CD4-positive, alpha-beta T cell treated with Interleukin-15 for 1 hour (primary cell): ENCODE results near the gene SLC16A12.

ENCODE experiments used
- DNase-seq: peaks from one replicate; pipeline ENCODE4 v3.0.0-alpha.2; 2020

Gene SLC16A12

DNA sequence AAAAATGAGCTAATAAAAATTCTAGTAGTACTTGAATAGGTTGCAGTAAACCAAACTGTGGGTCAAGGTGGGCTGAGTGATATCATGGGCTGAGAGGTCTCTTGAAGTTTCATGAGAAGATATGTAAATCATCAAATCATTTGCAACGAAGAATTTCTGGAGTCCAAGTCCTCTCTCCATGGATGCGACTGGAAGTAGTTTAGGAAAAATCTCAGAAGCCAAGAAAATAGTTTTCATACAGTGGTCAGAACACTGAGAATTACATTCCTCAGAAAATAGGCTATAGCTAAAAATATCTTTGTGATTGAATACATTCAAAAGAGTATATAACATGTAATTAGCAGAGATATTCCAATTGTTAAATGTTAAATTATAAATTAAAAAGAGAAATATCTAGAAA is 146.6 kb downstream of the SLC16A12 start:
- DNase-seq = no peak

DNA sequence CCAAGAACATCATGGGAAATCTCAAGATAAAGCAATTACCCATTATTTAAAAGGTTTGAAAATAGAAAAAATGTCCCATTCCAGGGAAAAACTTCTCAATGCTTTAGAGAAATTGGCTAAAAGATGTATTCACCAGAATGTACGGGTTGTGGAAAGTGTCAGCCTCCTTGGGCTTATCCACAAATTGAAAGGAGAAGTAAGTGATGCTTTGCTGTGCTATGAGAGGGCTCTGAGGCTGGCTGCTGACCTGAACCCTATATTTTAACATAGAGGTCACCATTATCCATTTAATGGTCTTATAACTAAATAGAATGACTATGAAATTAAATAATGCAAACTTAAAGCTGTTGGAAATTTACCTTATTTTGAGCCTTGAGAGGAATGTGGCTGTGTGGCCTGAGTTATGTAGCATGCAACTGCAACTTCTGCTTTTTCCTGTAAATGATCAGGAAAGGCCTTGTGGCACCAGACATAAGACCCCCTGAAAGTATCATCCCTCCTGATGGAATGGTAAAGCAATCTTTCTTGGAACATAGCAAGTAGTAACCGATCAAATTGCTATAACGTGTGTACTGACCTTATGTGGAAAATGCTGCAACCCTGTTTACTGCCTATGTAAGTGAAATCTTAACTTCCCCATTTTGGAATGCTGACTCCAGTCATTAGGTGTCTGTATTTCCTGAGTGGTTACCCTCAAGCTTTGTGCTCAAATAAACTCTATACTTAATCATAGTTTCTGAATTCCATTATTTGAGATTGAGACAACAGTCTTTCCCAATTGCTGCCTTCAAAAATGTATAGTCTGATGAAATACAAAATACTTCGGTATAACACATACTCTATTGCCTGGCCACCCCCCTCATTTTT is 150.7 kb downstream of the SLC16A12 start:
- DNase-seq = no peak

DNA sequence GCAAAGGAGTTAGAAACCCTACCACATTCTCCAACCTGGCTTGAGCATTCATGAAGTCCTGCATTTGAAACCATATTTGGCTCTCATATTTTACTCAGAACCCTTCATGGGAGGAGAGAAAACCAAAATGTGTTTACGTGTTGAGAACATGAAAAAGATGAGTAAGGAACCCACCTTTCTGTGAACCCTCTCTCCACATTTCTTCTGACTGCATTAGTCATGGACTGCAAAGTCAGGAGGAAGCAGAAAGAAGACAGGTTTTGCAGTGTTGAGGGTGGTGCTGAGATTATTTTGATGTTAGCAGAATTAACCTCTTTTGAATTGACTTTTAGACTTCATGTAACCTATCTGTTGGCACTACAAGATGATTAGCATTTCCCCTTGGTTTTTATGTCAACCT is 152.6 kb downstream of the SLC16A12 start:
- DNase-seq = no peak
